SK-N-SH treated with all-trans-retinoic acid at 6 μM for 48 hours (cell line): ENCODE results near the gene RTN4RL1.

Experiments used
- ATAC-seq: fragments of 200-7000 bp; cut with Tn5 transposase; 3 replicates; pipeline ENCODE4 v1.9.1; 2020; ENCODE audit warnings: mild to moderate bottlenecking, moderate library complexity
- ARNTL ChIP-seq: fragments of 450-650 bp; formaldehyde crosslinking; IDR thresholded peaks from 2 replicates; pipeline ENCODE4 v1.5.0; 2020; ENCODE audit warnings: low read depth, mild to moderate bottlenecking, moderate library complexity, borderline replicate concordance
- BACH2 ChIP-seq: fragments of 250-450 bp; sonication (Bioruptor Pico); IDR thresholded peaks from 2 replicates; pipeline ENCODE4 v1.9.0; 2021; ENCODE audit warnings: mild to moderate bottlenecking, borderline replicate concordance
- CREB5 ChIP-seq: fragments of 250-450 bp; sonication (Bioruptor Pico); IDR thresholded peaks from 2 replicates; pipeline ENCODE4 v1.5.1; 2020; ENCODE audit warnings: low read depth, mild to moderate bottlenecking, moderate library complexity
- CSRNP3 ChIP-seq: fragments of 250-450 bp; sonication (Bioruptor Pico); IDR thresholded peaks from 2 replicates; pipeline ENCODE4 v1.5.1; 2021; ENCODE audit warnings: mild to moderate bottlenecking, moderate library complexity
- ESRRG ChIP-seq: fragments of 250-450 bp; sonication (Bioruptor Pico); IDR thresholded peaks from 2 replicates; pipeline ENCODE4 v1.6.1; 2021; ENCODE audit warnings: mild to moderate bottlenecking
- GLIS3 ChIP-seq: fragments of 250-450 bp; sonication (Bioruptor Pico); IDR thresholded peaks from 2 replicates; pipeline ENCODE4 v1.5.0; 2020; ENCODE audit warnings: mild to moderate bottlenecking, moderate library complexity
- ISL1 ChIP-seq: fragments of 250-450 bp; sonication (Bioruptor Pico); IDR thresholded peaks from 2 replicates; pipeline ENCODE4 v2.1.2; 2022; ENCODE audit warnings: mild to moderate bottlenecking, moderate library complexity
- OSR1 ChIP-seq: fragments of 250-450 bp; sonication (Bioruptor Pico); IDR thresholded peaks from 2 replicates; pipeline ENCODE4 v1.8.0; 2022; ENCODE audit warnings: moderate library complexity, mild to moderate bottlenecking, inconsistent platforms
- POU6F1 ChIP-seq: fragments of 250-450 bp; sonication (Bioruptor Pico); IDR thresholded peaks from 2 replicates; pipeline ENCODE4 v1.8.0; 2021; ENCODE audit warnings: low read depth, mild to moderate bottlenecking, moderate library complexity, borderline replicate concordance
- PPARA ChIP-seq: fragments of 250-450 bp; sonication (Bioruptor Pico); IDR thresholded peaks from 2 replicates; pipeline ENCODE4 v1.5.0; 2020; ENCODE audit warnings: mild to moderate bottlenecking, borderline replicate concordance
- RARB ChIP-seq: fragments of 250-450 bp; sonication (Bioruptor Pico); IDR thresholded peaks from 2 replicates; pipeline ENCODE4 v1.8.0; 2021; ENCODE audit warnings: mild to moderate bottlenecking, moderate library complexity
- SNAI2 ChIP-seq: fragments of 250-450 bp; sonication (Bioruptor Pico); IDR thresholded peaks from 2 replicates; pipeline ENCODE4 v1.5.0; 2020; ENCODE audit warnings: mild to moderate bottlenecking, moderate library complexity
- TSHZ2 ChIP-seq: fragments of 250-450 bp; sonication (Bioruptor Pico); IDR thresholded peaks from 2 replicates; pipeline ENCODE4 v1.5.0; 2020; ENCODE audit warnings: mild to moderate bottlenecking, moderate library complexity
- ZC3H10 ChIP-seq: fragments of 250-450 bp; sonication (Bioruptor Pico); IDR thresholded peaks from 2 replicates; pipeline ENCODE4 v1.5.1; 2021; ENCODE audit warnings: mild to moderate bottlenecking, moderate library complexity
- ZFP3 ChIP-seq: fragments of 250-450 bp; sonication (Bioruptor Pico); IDR thresholded peaks from 2 replicates; pipeline ENCODE4 v1.5.0; 2020; ENCODE audit warnings: mild to moderate bottlenecking, moderate library complexity
- ZFP30 ChIP-seq: fragments of 450-650 bp; formaldehyde crosslinking; IDR thresholded peaks from 2 replicates; pipeline ENCODE4 v1.5.0; 2022; ENCODE audit warnings: mild to moderate bottlenecking, moderate library complexity
- ZNF565 ChIP-seq: fragments of 450-650 bp; formaldehyde crosslinking; conservative IDR thresholded peaks from 2 replicates; pipeline ENCODE4 v1.5.0; 2020; ENCODE audit warnings: low read depth, mild to moderate bottlenecking, moderate library complexity
- ZNF70 ChIP-seq: fragments of 450-650 bp; formaldehyde crosslinking; IDR thresholded peaks from 2 replicates; pipeline ENCODE4 v1.5.0; 2020; ENCODE audit warnings: mild to moderate bottlenecking, moderate library complexity
- ZNF8 ChIP-seq: fragments of 450-650 bp; formaldehyde crosslinking; IDR thresholded peaks from 2 replicates; pipeline ENCODE4 v1.5.0; 2020; ENCODE audit warnings: mild to moderate bottlenecking, moderate library complexity

RTN4RL1 gene

GRCh38 chr17:1970843-1971384 is 54.2 kb downstream of the RTN4RL1 start:
- no peak for TF ChIP-seq POU6F1
- no peak for TF ChIP-seq ZNF565 (CRISPR knock-in tag)
- TF ChIP-seq ZC3H10 (CRISPR knock-in tag): no peak
- TF ChIP-seq ISL1: no peak
- TF ChIP-seq ZFP3 (CRISPR knock-in tag): no peak
- TF ChIP-seq ARNTL (CRISPR knock-in tag): no peak
- TF ChIP-seq CSRNP3 (CRISPR knock-in tag): no peak
- TF ChIP-seq GLIS3 (CRISPR knock-in tag): no peak
- TF ChIP-seq ZNF8 (CRISPR knock-in tag): no peak
- TF ChIP-seq BACH2: no peak
- no peak for TF ChIP-seq SNAI2
- ATAC-seq: no peak

- no peak for ATAC-seq
These were observed 55.4 kb downstream of the RTN4RL1 start for GRCh38 chr17:1969712-1970111.

More at GRCh38 chr17:1969712-1970111, 55.4 kb downstream of the RTN4RL1 start:
- TF ChIP-seq ZC3H10 (CRISPR knock-in tag) (no peak), RARB (no peak), ZNF565 (CRISPR knock-in tag) (no peak), POU6F1 (no peak), ZNF8 (CRISPR knock-in tag) (no peak), ZFP30 (CRISPR knock-in tag) (no peak), ISL1 (no peak), ZFP3 (CRISPR knock-in tag) (no peak), ARNTL (CRISPR knock-in tag) (no peak), TSHZ2 (CRISPR knock-in tag) (no peak), PPARA (CRISPR knock-in tag) (no peak), ZNF70 (no peak), BACH2 (no peak), CREB5 (CRISPR knock-in tag) (no peak), ESRRG (CRISPR knock-in tag) (no peak), OSR1 (CRISPR knock-in tag) (no peak), GLIS3 (CRISPR knock-in tag) (no peak), CSRNP3 (CRISPR knock-in tag) (no peak), SNAI2 (no peak)
